NB4 (cell line): ENCODE results near the gene VTN.

Experiments
- CTCF ChIP-seq: IDR thresholded peaks from one replicate; pipeline ENCODE4 v1.5.1; 2012; ENCODE audit warnings: low read depth, low read length
- MAX ChIP-seq: IDR thresholded peaks from 2 replicates; pipeline ENCODE4 v1.6.1; 2011; ENCODE audit warnings: low read depth, low read length
- MYC ChIP-seq: IDR thresholded peaks from 2 replicates; pipeline ENCODE4 v1.6.1; 2011; ENCODE audit warnings: low read depth, low read length

GRCh38 chr17:28367641-28368305 is 2.3 kb downstream of the VTN start:
- TF ChIP-seq CTCF: no peak
- TF ChIP-seq MAX: no peak
- TF ChIP-seq MYC: no peak
